AG09319 (cell line): Measurements from ENCODE around the gene GINS2.

Experiments used
- DNase-seq: peaks from one replicate; pipeline ENCODE4 v3.0.0-alpha.2; 2010; ENCODE audit warnings: low read depth; ENCODE audit errors: extremely low read depth
- CTCF ChIP-seq: IDR thresholded peaks from 2 replicates; pipeline ENCODE4 v1.5.1; 2011; ENCODE audit warnings: low read depth, mild to moderate bottlenecking, inconsistent platforms, low read length, moderate library complexity

The GINS2 gene

GRCh38 chr16:85722128-85722893 is 33.6 kb upstream of the GINS2 start:
- no peak for TF ChIP-seq CTCF
- no peak for DNase-seq

- no peak for TF ChIP-seq CTCF
- no peak for DNase-seq
These were observed 31.5 kb upstream of the GINS2 start for GRCh38 chr16:85720302-85720637.

GRCh38 chr16:85719605-85720301 is 31.0 kb upstream of the GINS2 start:
- DNase-seq, result no peak
- TF ChIP-seq CTCF, result no peak

- TF ChIP-seq CTCF, result peak; percentile 36
These were observed 29.9 kb upstream of the GINS2 start for GRCh38 chr16:85718682-85719081.

DNA sequence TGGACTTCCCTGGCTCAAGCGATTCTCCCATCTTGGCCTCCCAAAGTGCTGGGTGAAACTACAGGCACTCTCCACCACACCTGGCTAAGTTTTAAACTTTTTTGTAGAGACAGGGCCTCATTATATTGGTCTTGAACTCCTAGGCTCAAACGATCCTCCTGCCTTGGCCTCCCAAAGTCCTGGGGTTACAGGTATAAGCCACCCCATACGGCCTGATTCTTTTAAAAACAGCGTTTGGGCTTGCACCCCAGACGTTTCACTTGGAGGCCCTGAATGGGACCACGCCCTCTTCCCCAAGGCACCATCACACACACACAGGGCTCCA is 29.4 kb upstream of the GINS2 start:
- TF ChIP-seq CTCF, result no peak
- DNase-seq, result no peak

More at GRCh38 chr16:85718682-85719081, 29.9 kb upstream of the GINS2 start:
- no peak for DNase-seq

- TF ChIP-seq CTCF, result peak; percentile 52
- DNase-seq, result peak; percentile 18
These were observed 28.8 kb upstream of the GINS2 start for GRCh38 chr16:85717393-85718152.

GRCh38 chr16:85716680-85717038 is 27.9 kb upstream of the GINS2 start:
- TF ChIP-seq CTCF, result no peak
- DNase-seq, result no peak
